ENCODE measurements around the gene EXOSC10.

The EXOSC10 gene

DNA sequence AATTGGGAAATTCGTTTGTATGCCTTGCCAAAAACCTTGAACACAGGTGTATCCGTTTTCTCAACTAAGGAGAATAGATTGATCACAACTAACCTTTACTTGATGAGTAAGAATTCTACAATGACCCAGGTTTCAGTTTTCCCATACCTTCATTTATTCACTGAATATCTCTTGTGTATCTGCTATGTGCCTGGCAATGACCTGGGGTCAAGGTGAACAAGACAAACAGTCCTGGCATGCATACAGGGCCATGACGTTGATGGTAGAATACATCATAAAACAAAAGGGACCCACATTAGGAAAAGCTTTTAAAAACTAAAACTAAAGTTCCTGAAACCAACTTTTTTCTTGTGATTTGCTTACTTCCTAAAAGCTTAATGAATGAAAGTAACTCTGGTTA is 32.1 kb upstream of the EXOSC10 start:
- no peak overlapping the region for H3K4me3 ChIP-seq (ENCODE audit: low read depth, low read length)
- TF ChIP-seq, protein P1, sequence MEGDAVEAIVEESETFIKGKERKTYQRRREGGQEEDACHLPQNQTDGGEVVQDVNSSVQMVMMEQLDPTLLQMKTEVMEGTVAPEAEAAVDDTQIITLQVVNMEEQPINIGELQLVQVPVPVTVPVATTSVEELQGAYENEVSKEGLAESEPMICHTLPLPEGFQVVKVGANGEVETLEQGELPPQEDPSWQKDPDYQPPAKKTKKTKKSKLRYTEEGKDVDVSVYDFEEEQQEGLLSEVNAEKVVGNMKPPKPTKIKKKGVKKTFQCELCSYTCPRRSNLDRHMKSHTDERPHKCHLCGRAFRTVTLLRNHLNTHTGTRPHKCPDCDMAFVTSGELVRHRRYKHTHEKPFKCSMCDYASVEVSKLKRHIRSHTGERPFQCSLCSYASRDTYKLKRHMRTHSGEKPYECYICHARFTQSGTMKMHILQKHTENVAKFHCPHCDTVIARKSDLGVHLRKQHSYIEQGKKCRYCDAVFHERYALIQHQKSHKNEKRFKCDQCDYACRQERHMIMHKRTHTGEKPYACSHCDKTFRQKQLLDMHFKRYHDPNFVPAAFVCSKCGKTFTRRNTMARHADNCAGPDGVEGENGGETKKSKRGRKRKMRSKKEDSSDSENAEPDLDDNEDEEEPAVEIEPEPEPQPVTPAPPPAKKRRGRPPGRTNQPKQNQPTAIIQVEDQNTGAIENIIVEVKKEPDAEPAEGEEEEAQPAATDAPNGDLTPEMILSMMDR (IDR thresholded peaks at IDR 0.05; ENCODE audit: borderline replicate concordance, insufficient read depth, low read depth, low read length) = no peak

DNA sequence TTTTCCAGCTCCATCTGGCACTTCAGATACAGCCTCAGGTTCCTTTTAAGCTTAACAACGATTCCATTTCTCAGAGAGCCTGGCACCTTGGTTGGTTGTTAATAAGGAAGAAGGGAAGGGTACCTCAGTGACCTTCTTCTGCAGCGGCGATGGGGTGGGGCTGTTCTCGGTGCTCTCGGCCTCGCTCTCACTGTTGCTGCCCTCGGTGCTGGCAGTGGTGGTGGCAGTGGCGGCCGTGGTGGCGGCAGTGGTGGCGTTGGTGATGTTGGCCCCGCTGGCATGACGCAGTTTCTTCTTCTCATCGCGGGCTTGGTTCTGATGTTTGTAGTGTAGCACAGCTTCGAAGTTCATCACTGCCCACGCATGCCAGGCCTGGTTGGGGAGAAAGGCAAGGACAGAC is 30.7 kb upstream of the EXOSC10 start:
- TF ChIP-seq, protein P1 (IDR thresholded peaks at IDR 0.05; ENCODE audit: borderline replicate concordance, insufficient read depth, low read depth, low read length) = no peak
- H3K4me3 ChIP-seq (ENCODE audit: low read depth, low read length) = no peak overlapping the region

DNA sequence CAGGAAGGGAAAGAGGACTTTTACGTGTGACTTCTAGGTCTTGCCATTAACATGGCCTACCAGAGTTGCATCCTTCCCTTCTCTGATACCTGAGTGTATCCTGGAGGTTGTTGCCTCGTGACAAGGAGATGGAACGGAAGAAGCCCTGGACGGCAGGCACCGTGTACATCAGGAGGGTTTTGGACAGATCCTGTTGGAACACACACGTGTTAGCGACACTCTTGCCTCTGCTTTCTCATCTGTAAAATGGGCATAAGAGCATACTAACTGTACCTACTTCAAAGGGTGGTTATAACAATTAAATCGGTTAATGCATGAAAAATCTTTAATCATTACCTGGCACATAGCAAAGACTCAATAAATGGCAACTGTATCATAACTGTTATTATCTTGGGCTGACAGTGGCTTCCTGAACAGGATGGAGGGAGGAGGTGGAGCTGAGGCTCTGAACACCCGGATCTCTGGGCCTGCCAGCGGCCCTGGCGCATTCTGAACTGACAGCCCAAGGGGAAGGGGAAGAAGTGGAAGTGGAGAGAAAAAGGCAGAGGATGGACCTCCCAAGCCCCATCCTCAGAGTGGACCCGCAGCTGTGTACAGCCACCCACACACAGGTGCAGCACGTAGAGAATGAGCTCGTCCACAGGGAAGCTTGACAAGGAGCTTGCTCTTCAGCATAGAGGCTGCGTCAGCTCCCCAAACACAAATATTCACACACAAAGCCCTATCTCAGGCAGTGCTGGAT is 30.2 kb upstream of the EXOSC10 start:
- H3K4me3 ChIP-seq (ENCODE audit: low read depth, low read length) = no peak overlapping the region
- TF ChIP-seq, protein P1 (IDR thresholded peaks at IDR 0.05; ENCODE audit: borderline replicate concordance, insufficient read depth, low read depth, low read length) = no peak

DNA sequence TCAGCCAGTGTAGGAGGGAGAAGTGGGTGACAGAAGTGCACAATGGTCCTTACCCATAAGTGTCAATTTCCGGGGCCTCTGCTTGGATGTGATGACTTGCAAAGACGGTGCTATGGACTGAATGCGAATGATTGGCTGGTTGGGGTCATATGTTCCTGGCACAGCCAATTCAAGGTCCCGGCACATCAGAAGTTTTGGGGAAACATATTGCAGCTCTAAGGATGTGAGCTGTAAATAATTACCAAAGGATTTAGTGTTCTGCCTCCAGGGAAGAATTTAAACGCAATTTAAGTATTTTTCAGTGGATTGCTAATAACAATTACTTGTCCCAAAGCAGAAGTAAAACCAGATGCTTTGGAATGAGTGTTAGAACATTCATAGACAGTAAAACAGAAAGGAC is 26.9 kb upstream of the EXOSC10 start:
- TF ChIP-seq, protein P1 (IDR thresholded peaks at IDR 0.05; ENCODE audit: borderline replicate concordance, insufficient read depth, low read depth, low read length) = no peak
- H3K4me3 ChIP-seq (ENCODE audit: low read depth, low read length) = no peak overlapping the region

DNA sequence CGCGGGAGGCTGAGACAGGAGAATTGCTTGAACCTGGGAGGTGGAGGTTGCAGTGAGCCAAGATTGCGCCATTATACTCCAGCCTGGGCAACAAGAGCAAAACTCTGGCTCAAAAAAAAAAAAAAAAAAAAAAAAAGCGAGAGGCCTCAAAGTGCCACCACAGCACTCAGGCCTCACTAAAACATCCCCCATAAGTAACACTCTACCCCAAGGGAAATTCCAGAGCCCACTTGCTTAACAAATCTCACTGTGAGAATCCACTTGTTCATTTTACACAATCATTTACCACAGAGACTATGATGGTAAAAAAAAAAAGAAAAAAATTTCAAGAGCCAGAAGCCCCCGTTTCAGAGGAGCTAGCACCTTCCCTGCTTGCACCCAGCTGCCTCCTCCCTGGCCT is 26.3 kb upstream of the EXOSC10 start:
- TF ChIP-seq, protein P1 (IDR thresholded peaks at IDR 0.05; ENCODE audit: borderline replicate concordance, insufficient read depth, low read depth, low read length) = no peak

DNA sequence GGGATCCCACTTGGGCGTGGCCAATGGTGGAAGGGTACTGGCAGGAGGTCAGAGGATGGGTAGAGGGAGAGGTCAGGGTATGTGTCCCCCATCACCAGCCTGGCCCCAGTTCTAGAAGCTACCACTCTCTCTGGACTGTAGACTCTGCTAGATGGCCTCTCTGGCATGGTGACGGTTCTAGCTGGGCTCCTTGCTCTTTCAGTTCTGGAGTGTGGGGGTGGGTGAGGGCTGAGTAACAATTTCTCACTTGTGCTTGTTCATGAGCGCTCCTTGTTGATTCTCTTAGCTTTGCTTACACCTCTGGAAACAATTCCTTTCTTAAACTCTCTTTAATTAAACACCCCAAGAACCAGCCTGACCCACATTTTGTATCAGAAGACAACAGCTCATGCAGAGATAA is 25.3 kb upstream of the EXOSC10 start:
- no peak overlapping the region for H3K4me3 ChIP-seq (ENCODE audit: low read depth, low read length)
- TF ChIP-seq, protein P1 (IDR thresholded peaks at IDR 0.05; ENCODE audit: borderline replicate concordance, insufficient read depth, low read depth, low read length) = no peak

More for the DNA sequence above, 26.3 kb upstream of the EXOSC10 start:
- no peak overlapping the region for H3K4me3 ChIP-seq (ENCODE audit: low read depth, low read length)

DNA sequence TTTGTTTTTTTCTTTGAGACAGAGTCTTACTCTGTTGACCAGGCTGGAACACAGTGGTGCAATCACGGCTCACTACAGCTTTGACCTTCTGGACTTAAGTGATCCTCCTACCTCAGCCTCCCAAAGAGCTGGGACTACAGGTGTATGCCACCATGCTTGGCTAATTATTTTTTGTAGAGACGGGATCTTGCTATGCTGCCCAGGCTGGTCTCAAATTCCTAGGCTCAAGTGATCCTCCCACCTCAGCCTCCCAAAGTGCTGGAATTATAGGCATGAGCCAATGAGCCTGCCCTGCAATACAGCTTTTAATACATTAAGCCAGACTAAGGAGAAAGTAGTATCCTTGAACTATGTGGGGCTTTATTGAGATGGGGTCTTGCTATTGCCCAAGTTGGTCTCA is 16.6 kb upstream of the EXOSC10 start:
- H3K4me3 ChIP-seq (ENCODE audit: low read depth, low read length) = no peak overlapping the region
- TF ChIP-seq, protein P1 (IDR thresholded peaks at IDR 0.05; ENCODE audit: borderline replicate concordance, insufficient read depth, low read depth, low read length) = no peak

Data from GM12875 (cell line).